ENCODE results near the gene RNF150. TPM values are rescaled to one million over a fixed set of nuclear protein-coding genes. Genes with fewer than 3 reads are reported as not detected.

RNF150 gene
- polyA plus RNA-seq, 1 experiment, result 9.8 TPM

DNA sequence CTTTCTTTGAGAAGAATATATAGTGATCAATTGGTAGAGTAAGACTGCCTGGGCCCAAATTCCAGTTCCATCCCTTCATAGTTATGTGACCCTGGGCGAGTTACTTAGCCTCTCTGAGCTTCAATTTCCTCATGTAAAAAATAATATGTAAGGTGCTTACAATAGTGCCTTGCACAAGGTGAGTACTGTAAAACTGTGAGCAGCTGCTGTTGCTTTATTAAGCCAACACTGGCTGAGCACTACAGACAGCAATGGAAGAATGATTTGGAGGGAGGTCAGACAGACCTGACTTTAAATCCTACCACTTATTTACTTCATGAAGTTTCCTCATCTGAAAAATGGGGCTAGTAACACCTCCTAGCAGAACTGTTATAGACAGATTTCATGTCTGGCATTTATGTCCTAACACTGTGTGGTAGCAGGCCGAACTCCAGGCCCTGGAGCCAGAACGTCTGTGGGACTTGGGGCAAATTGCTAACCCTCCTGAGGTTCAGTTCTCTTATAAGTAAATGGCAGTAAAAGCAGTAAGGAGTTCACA, 53.8 kb downstream of the RNF150 start:
- H3K27ac ChIP-seq (ENCODE audit: low read depth, low read length), result no peak overlapping the region

DNA sequence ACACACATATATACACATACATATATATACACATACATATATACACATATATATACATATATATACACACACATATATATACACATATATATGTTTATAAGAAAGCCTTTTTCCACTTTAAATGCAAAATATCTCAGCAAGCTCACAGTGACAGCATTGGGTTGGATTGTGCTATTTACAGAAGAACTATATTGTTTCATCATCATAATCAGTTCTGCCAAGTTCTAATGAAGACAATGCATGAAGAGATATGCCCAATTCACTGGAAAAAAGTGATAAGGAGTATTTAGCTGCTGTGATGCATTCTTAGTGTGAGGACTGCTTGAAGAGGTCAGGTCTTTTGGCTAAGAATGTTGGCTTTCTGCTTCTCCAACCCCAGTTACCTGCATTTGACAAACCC, 54.4 kb downstream of the RNF150 start:
- no peak for DNase-seq (ENCODE audit: low read depth, low spot score)
- CTCF ChIA-PET, result interaction anchor here (0.7 kb wide), 1 partner anchor 178 kb away, joined by 8 read pairs; no protein-coding TSS in a partner anchor

More for the DNA sequence above, 53.8 kb downstream of the RNF150 start:
- no peaks in the 10 kb centered on the region for H3K27me3 ChIP-seq (ENCODE audit: control insufficient read depth, insufficient read depth, low read length)
- H3K9me3 ChIP-seq (ENCODE audit: control insufficient read depth, insufficient read depth, low read length), result no peaks in the 10 kb centered on the region
- DNase-seq (ENCODE audit: low read depth, low spot score), result no peak
- CTCF ChIA-PET, result no interaction called here
- H3K4me3 ChIP-seq (ENCODE audit: low read depth, low read length), result no peak overlapping the region
- TF ChIP-seq, protein P1, sequence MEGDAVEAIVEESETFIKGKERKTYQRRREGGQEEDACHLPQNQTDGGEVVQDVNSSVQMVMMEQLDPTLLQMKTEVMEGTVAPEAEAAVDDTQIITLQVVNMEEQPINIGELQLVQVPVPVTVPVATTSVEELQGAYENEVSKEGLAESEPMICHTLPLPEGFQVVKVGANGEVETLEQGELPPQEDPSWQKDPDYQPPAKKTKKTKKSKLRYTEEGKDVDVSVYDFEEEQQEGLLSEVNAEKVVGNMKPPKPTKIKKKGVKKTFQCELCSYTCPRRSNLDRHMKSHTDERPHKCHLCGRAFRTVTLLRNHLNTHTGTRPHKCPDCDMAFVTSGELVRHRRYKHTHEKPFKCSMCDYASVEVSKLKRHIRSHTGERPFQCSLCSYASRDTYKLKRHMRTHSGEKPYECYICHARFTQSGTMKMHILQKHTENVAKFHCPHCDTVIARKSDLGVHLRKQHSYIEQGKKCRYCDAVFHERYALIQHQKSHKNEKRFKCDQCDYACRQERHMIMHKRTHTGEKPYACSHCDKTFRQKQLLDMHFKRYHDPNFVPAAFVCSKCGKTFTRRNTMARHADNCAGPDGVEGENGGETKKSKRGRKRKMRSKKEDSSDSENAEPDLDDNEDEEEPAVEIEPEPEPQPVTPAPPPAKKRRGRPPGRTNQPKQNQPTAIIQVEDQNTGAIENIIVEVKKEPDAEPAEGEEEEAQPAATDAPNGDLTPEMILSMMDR (IDR thresholded peaks at IDR 0.05; ENCODE audit: low read depth, low read length), result no peak
- POLR2A ChIA-PET, result no interaction called here

DNA sequence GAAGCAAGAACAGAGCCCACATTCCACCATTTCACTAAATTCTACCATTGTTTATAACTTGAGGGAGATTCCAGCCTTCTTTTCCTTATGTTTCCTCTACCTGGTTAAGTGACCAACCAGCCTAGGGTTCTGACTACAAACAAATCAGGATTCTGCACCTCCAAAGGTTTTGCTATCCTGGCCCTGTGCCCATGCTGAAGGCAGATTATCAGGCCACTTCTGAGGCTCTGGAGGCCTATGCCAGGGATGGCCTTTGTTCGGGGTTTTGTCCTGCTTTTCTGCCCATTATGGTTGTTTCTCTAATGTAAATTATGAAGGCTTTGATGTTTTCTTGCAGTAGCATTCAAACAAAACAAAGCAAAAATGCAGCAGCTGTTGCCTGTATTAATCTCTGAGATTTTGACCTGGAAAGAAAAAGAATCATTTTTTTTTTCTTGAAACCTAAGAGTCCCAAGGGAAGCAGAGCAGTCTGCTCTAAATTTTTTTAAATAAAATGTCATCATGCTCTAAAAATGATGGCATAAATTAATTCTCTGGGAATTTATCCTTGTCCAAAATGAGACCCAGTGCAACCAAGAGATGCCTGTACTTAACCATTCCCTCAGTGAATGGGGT, 55.6 kb downstream of the RNF150 start:
- TF ChIP-seq, protein P1 (IDR thresholded peaks at IDR 0.05; ENCODE audit: low read depth, low read length), result peak; percentile 14; the same call in 1 of the 2 replicates
- ChIA-PET POLR2A (no interaction called here), CTCF (no interaction called here)
- no peak for DNase-seq (ENCODE audit: low read depth, low spot score)
- no peak overlapping the region for H3K4me3 ChIP-seq (ENCODE audit: low read depth, low read length)
- no peaks in the 10 kb centered on the region for H3K9me3 ChIP-seq (ENCODE audit: control insufficient read depth, insufficient read depth, low read length)
- no peak overlapping the region for H3K27ac ChIP-seq (ENCODE audit: low read depth, low read length)
- no peaks in the 10 kb centered on the region for H3K27me3 ChIP-seq (ENCODE audit: control insufficient read depth, insufficient read depth, low read length)

More for the DNA sequence above, 54.4 kb downstream of the RNF150 start:
- H3K27me3 ChIP-seq (ENCODE audit: control insufficient read depth, insufficient read depth, low read length), result no peaks in the 10 kb centered on the region
- TF ChIP-seq, protein P1 (IDR thresholded peaks at IDR 0.05; ENCODE audit: low read depth, low read length), result no peak
- H3K27ac ChIP-seq (ENCODE audit: low read depth, low read length), result no peak overlapping the region
- H3K9me3 ChIP-seq (ENCODE audit: control insufficient read depth, insufficient read depth, low read length), result no peaks in the 10 kb centered on the region
- POLR2A ChIA-PET, result no interaction called here
- no peak overlapping the region for H3K4me3 ChIP-seq (ENCODE audit: low read depth, low read length)

DNA sequence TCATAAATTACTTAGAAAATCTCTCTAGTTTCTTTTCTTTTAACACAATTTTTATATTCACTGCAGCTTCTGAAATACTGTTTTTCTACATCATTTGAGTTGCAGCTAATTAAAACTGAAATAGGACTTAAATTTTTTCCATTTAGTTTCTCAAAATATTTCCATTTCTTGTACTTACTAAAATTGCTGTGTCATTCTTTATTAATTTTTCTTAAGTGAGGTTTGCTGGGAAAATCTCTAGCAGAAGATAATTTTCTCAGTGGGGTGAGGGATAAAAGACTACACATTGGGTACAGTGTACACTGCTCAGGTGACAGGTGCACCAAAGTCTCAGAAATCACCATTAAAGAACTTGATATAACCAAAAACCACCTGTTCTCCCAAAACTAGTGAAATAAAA, 57.7 kb downstream of the RNF150 start:
- no peak overlapping the region for H3K4me3 ChIP-seq (ENCODE audit: low read depth, low read length)
- no peaks in the 10 kb centered on the region for H3K27me3 ChIP-seq (ENCODE audit: control insufficient read depth, insufficient read depth, low read length)
- CTCF ChIA-PET, result no interaction called here
- no peaks in the 10 kb centered on the region for H3K9me3 ChIP-seq (ENCODE audit: control insufficient read depth, insufficient read depth, low read length)
- no peak for DNase-seq (ENCODE audit: low read depth, low spot score)
- H3K27ac ChIP-seq (ENCODE audit: low read depth, low read length), result no peak overlapping the region
- TF ChIP-seq, protein P1 (IDR thresholded peaks at IDR 0.05; ENCODE audit: low read depth, low read length), result no peak
- POLR2A ChIA-PET, result no interaction called here

DNA sequence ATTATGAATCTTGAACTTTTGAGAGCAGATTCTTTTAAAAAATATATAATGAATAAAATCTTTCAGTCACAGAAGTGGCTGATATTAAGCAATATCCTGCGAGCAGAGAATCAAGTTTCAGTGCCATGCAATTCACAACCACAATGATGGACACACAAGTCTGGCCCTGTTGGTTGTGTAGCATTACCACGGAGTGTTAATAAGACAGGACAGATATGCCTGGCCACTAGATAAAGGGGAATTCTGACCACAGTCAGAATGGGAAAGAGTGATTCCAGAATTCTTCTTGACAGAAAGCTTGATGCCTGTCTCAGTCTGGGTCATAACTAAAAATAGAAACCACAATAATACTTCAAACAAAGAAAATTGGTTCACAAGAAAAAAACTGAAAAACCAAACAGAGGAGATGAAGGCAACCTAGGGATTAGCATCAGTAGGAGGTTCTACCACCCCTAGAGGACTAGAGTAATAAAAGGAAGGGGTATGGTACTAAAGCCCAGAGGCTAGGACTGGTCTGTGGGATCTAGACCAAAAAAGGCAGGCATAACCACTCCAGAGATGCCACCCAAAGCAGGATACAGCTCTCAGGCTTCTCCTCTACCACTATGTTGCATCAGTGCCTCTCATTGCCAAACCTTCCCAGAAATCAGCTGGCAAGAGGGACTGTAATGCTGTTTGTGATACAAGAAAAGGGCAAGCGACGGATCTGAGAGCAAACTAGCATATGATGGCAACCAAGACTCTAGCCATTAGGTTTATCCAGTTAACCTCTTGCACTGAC, 59.0 kb downstream of the RNF150 start:
- Histone ChIP-seq H3K9me3 (ENCODE audit: control insufficient read depth, insufficient read depth, low read length) (no peaks in the 10 kb centered on the region), H3K4me3 (ENCODE audit: low read depth, low read length) (no peak overlapping the region), H3K27me3 (ENCODE audit: control insufficient read depth, insufficient read depth, low read length) (no peaks in the 10 kb centered on the region), H3K27ac (ENCODE audit: low read depth, low read length) (no peak overlapping the region)
- CTCF ChIA-PET, result interaction anchor here (0.6 kb wide), 1 partner anchor 465 kb away, joined by 3 read pairs; no protein-coding TSS in a partner anchor
- TF ChIP-seq, protein P1 (IDR thresholded peaks at IDR 0.05; ENCODE audit: low read depth, low read length), result no peak
- no peak for DNase-seq (ENCODE audit: low read depth, low spot score)
- POLR2A ChIA-PET, result no interaction called here

Data from AG04450 (cell line).